SU-DHL-6 (cell line): ENCODE data around the gene KIFC3.

Source experiments
- EZH2phosphoT487 ChIP-seq: fragments of 200-600 bp; sonication (generic), shearing (Covaris generic); conservative IDR thresholded peaks from 2 replicates; pipeline ENCODE4 v1.6.1; 2018; ENCODE audit warnings: mild to moderate bottlenecking, antibody characterized with exemption, low read length, moderate library complexity, mixed read lengths
- TF ChIP-seq, protein P1 (sequence below): fragments of 200-600 bp; sonication (generic); IDR thresholded peaks from one replicate; pipeline ENCODE4 v1.5.1; 2017; ENCODE audit warnings: antibody characterized with exemption, mild to moderate bottlenecking, low read length, moderate library complexity; ENCODE audit not compliant: insufficient read depth, poor library complexity, severe bottlenecking

DNA sequence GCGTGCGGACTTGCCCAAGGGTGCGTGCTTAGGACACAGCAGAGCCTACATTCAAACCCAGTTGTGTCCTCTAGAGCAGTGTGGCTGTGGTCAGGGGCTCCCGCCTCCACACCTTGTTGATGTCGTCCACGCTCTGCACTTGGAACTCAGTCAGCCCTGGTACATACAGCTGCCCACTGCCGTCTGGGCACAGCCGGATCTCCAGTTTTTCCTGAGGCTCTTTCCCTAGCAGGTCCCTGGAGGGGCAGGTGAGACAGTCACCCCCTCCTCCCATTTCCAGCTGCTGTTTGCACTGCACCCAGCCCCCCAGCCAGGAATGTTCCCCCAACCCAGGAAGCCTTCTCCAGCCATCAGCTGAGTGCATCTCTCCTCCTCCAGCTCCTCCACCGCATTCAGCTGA lies 41.0 kb downstream of the KIFC3 start:
- no peak for TF ChIP-seq EZH2phosphoT487
- TF ChIP-seq, protein P1, sequence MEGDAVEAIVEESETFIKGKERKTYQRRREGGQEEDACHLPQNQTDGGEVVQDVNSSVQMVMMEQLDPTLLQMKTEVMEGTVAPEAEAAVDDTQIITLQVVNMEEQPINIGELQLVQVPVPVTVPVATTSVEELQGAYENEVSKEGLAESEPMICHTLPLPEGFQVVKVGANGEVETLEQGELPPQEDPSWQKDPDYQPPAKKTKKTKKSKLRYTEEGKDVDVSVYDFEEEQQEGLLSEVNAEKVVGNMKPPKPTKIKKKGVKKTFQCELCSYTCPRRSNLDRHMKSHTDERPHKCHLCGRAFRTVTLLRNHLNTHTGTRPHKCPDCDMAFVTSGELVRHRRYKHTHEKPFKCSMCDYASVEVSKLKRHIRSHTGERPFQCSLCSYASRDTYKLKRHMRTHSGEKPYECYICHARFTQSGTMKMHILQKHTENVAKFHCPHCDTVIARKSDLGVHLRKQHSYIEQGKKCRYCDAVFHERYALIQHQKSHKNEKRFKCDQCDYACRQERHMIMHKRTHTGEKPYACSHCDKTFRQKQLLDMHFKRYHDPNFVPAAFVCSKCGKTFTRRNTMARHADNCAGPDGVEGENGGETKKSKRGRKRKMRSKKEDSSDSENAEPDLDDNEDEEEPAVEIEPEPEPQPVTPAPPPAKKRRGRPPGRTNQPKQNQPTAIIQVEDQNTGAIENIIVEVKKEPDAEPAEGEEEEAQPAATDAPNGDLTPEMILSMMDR: no peak
